SK-N-SH (cell line): ENCODE data around the gene BTF3. TPM values are rescaled to one million over a fixed set of nuclear protein-coding genes. Genes with fewer than 3 reads are reported as not detected.

Experiments used
- polyA plus RNA-seq, 3 experiments: library from polyadenylated mRNA; depleted of rRNA; stranded (reverse); fragments of >200 nt; gene quantifications; 2 replicates each; pipeline ENCODE4 v1.2.3, GENCODE V29; 2012

Gene BTF3
- polyA plus RNA-seq, 1 of the 3 experiments (the other 2 are of a cell fraction), result 492 TPM

Other genes starting within 250 kb of the BTF3 start
- gene FOXD1, start 49.7 kb upstream of the BTF3 start, polyA plus RNA-seq (2012; rRNA removed), result 39.6 and 73.9 TPM in 2 replicates
- gene ANKRA2, start 67.2 kb downstream of the BTF3 start, polyA plus RNA-seq (2012; rRNA removed), result 14.5 and 20.5 TPM in 2 replicates
- 10.2 and 12.6 TPM in 2 replicates for gene UTP15, start 67.3 kb downstream of the BTF3 start, polyA plus RNA-seq (2012; rRNA removed)
- gene ARHGEF28, start 127.8 kb downstream of the BTF3 start, polyA plus RNA-seq (2012; rRNA removed), result 3.7 and 4.2 TPM in 2 replicates